ENCODE data around the gene RECQL.

Gene RECQL

GRCh38 chr12:21526053-21526452, 24.6 kb upstream of the RECQL start, which contains the start of gene SPX:
Gene SPX (plus strand): TSS chr12:21526296. CDS start chr12:21526473, 177 bp downstream.
- no peak for TF ChIP-seq CTCF (IDR thresholded peaks at IDR 0.05)
- no peak for DNase-seq (ENCODE audit: low spot score)
- peak within 1 kb of the TSS; percentile 78 for H3K4me3 ChIP-seq
- H3K27ac ChIP-seq, result no peak within 1 kb of the TSS

- TF ChIP-seq CTCF (IDR thresholded peaks at IDR 0.05), result no peak
- Histone ChIP-seq H3K4me3 (no peak overlapping the region), H3K27ac (no peak overlapping the region)
- DNase-seq (ENCODE audit: low spot score), result no peak
Observed at GRCh38 chr12:21523148-21523547, 21.7 kb upstream of the RECQL start.

- no peak for DNase-seq (ENCODE audit: low spot score)
- Histone ChIP-seq H3K27ac (no peak overlapping the region), H3K4me3 (no peak overlapping the region)
- TF ChIP-seq CTCF (IDR thresholded peaks at IDR 0.05), result no peak
Observed at GRCh38 chr12:21521541-21521940, 20.1 kb upstream of the RECQL start.

GRCh38 chr12:21518451-21518850, 17.0 kb upstream of the RECQL start:
- DNase-seq (ENCODE audit: low spot score), result no peak

GRCh38 chr12:21516281-21516680, 14.8 kb upstream of the RECQL start:
- Histone ChIP-seq H3K27ac (no peak overlapping the region), H3K4me3 (no peak overlapping the region)
- DNase-seq (ENCODE audit: low spot score), result no peak
- no peak for TF ChIP-seq CTCF (IDR thresholded peaks at IDR 0.05)

More at GRCh38 chr12:21518451-21518850, 17.0 kb upstream of the RECQL start:
- Histone ChIP-seq H3K4me3 (no peak overlapping the region), H3K27ac (no peak overlapping the region)
- no peak for TF ChIP-seq CTCF (IDR thresholded peaks at IDR 0.05)

- H3K4me3 ChIP-seq, result no peak overlapping the region
- no peak for TF ChIP-seq CTCF (IDR thresholded peaks at IDR 0.05)
- no peak overlapping the region for H3K27ac ChIP-seq
- no peak for DNase-seq (ENCODE audit: low spot score)
Observed at GRCh38 chr12:21509768-21510167, 8.3 kb upstream of the RECQL start.

- Histone ChIP-seq H3K4me3 (no peak overlapping the region), H3K27ac (no peak overlapping the region)
- DNase-seq (ENCODE audit: low spot score), result no peak
- TF ChIP-seq CTCF (IDR thresholded peaks at IDR 0.05), result no peak
Observed at GRCh38 chr12:21507849-21508248, 6.4 kb upstream of the RECQL start.

All from coronary artery (tissue), 2 donors.